ENCODE data around the gene TAAR1. TPM values are rescaled to one million over a fixed set of nuclear protein-coding genes. Genes with fewer than 3 reads are reported as not detected.

Gene TAAR1
- total and polyA plus RNA-seq, 7 donors = not detected

DNA sequence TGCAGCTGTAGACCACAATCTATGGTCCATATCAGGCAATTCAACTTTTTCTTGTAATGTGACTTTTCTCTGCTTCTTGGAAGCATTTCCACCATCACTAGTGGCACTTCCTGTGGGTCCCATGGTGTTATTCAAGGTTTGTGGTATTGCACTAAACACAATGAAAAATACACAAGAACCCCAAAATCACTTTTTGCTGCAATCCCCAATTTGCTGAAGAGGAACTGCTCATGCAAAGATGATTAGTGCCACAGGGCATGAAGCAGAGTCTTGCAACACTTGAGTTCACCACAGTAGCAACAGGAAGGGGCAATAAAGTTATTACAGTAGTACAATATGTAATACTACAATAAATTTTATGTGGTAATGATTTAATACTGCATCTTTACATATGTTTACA is 16.8 kb upstream of the TAAR1 start:
- no peak for DNase-seq
- TF ChIP-seq POLR2AphosphoS5 (IDR thresholded peaks at IDR 0.05) (no peak), POLR2A (IDR thresholded peaks at IDR 0.05) (no peak), CTCF (IDR thresholded peaks at IDR 0.05) (no peak), EP300 (IDR thresholded peaks at IDR 0.05) (no peak)
- intact Hi-C loops (cut with DNase I) = no loop called here
- Histone ChIP-seq H3K4me1 (no peaks in the 10 kb centered on the region), H3K9me3 (no peaks in the 10 kb centered on the region), H3K27ac (no peak overlapping the region), H3K27me3 (no peaks in the 10 kb centered on the region), H3K4me3 (no peak overlapping the region), H3K36me3 (no peaks in the 10 kb centered on the region)

- Histone ChIP-seq H3K9me3 (no peaks in the 10 kb centered on the region), H3K4me3 (no peak overlapping the region), H3K27me3 (no peaks in the 10 kb centered on the region), H3K27ac (no peak overlapping the region), H3K36me3 (no peaks in the 10 kb centered on the region), H3K4me1 (no peaks in the 10 kb centered on the region)
- DNase-seq = no peak
- 83 to 84% methylated on average over 3 of the region's 3 CpGs for WGBS, 2 donors
- TF ChIP-seq POLR2A (IDR thresholded peaks at IDR 0.05) (no peak), POLR2AphosphoS5 (IDR thresholded peaks at IDR 0.05) (no peak), CTCF (IDR thresholded peaks at IDR 0.05) (no peak)
- intact Hi-C loops (cut with DNase I) = no loop called here
Measured at GRCh38 chr6:132675002-132675401, 16.0 kb upstream of the TAAR1 start.

DNA sequence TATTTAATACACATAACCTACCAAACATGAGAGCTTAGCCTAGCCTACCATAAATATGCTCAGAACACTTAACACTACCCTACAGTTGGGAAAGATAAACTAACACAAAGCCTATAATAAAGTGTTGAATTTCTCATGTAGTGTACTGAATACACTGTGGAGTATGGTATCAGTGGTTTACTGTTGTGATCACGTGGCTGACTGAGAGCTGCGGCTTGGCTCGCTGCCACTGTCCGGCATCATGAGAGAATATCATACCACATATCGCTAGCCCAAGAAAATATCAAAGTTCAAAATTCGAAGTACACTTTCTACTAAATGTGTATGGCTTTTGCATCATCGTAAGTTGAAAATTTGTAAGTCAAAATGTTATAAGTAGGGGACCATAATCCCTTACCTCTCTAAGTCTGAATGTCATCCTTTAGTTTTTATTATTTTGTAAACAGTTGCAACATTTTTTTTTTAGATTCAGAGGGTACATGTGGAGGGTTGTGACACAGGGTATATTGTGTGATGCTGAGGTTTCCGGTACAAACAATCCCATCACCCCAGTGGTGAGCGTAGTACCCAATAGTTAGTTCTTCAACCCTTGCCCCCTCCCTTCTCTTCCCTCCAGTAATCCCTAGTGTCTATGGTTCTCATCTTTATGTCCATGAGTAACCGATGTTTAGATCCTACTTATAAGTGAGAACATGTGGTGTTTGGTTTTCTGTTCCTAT is 14.6 kb upstream of the TAAR1 start:
- TF ChIP-seq POLR2A (IDR thresholded peaks at IDR 0.05) (no peak), CTCF (IDR thresholded peaks at IDR 0.05) (no peak), EP300 (IDR thresholded peaks at IDR 0.05) (no peak), POLR2AphosphoS5 (IDR thresholded peaks at IDR 0.05) (no peak)
- 46 to 78% methylated on average over 10 of the region's 10 CpGs for WGBS, 2 donors
- no peak overlapping the region for H3K27ac ChIP-seq
- intact Hi-C loops (cut with DNase I) = no loop called here
- no peak for DNase-seq
- no peaks in the 10 kb centered on the region for H3K36me3 ChIP-seq
- no peaks in the 10 kb centered on the region for H3K9me3 ChIP-seq
- no peaks in the 10 kb centered on the region for H3K27me3 ChIP-seq
- H3K4me3 ChIP-seq = no peak overlapping the region
- no peaks in the 10 kb centered on the region for H3K4me1 ChIP-seq

DNA sequence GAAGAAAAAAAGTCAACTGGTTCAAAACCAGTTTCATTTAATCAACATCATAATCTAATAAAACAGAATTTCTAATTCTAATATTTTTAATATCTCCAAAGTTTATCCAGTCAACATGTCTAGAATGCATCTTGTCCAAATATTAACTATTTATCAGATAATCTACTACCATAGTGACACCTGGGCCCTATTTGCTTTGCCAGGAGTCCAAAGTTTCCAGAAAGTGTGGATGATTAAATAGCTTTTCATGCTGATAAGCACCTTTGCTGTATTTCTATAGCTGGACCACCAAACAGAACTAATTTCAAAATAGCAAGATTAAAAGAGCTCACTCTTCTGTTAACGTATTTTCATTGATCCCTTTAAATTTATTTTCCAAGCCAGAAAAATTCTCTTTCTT is 12.3 kb upstream of the TAAR1 start:
- Histone ChIP-seq H3K9me3 (no peaks in the 10 kb centered on the region), H3K36me3 (no peaks in the 10 kb centered on the region), H3K4me3 (no peak overlapping the region), H3K27ac (no peak overlapping the region), H3K27me3 (no peaks in the 10 kb centered on the region), H3K4me1 (no peaks in the 10 kb centered on the region)
- intact Hi-C loops (cut with DNase I) = no loop called here
- no peak for DNase-seq
- 92 to 94% methylated on average over 1 of the region's 1 CpG for WGBS, 2 donors
- no peak for TF ChIP-seq EP300 (IDR thresholded peaks at IDR 0.05)
- TF ChIP-seq POLR2A (IDR thresholded peaks at IDR 0.05) = no peak
- TF ChIP-seq CTCF (IDR thresholded peaks at IDR 0.05) = no peak
- TF ChIP-seq POLR2AphosphoS5 (IDR thresholded peaks at IDR 0.05) = no peak

All from sigmoid colon (tissue), 7 donors.